Adrenal gland (tissue), 5 donors: ENCODE data around the gene PLAC8.

ENCODE experiments used
- CTCF ChIP-seq, 6 experiments: fragments of 450-650 bp in 4 of 6; fragments of 200-600 bp in 2 of 6; sonication (generic) in 1 of 6; IDR thresholded peaks; 1 replicate in 5 of 6; 2 replicates in 1 of 6; pipeline versions ENCODE4 v1.5.1 to v1.8.0; 2016 to 2021; ENCODE audit warnings: antibody characterized with exemption in 6 of 6, mild to moderate bottlenecking in 2 of 6, moderate library complexity in 1 of 6
- POLR2A ChIP-seq, 2 donors: fragments of 450-650 bp; IDR thresholded peaks; one replicate each; pipeline ENCODE4 v1.6.1; 2017; ENCODE audit warnings: antibody characterized with exemption in 2 of 2, mild to moderate bottlenecking in 2 of 2, moderate library complexity in 1 of 2
- donor health status: DM: no; HTN: no; CAD: no.

GRCh38 chr4:83151651-83152050 is 37.1 kb upstream of the PLAC8 start:
- TF ChIP-seq CTCF (IDR thresholded peaks at IDR 0.05) (no peak), POLR2A (IDR thresholded peaks at IDR 0.05) (no peak)
